ENCODE results near the gene CD4.

DNA sequence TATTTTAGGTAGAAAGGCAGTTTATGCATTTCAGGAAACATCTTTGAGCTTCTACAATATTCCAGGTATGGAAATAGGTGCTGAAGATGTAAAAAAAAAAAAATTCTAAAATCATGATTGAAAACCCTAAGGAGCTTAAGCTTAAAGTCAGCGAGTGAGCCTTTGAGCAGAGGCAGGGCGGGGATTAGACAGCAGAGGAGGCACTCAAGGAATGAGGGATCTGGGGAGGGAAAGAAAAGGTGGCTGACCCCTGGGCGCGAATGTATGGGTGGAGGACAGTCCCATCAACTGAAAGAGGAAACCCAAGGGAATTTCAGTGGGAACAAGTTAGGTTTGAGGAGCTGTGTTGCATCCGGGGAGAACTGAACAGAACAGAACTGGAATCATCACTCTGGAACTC lies 29.6 kb upstream of the CD4 start:
- TF ChIP-seq CTCF (IDR thresholded peaks at IDR 0.05) (no peak), POLR2AphosphoS5 (IDR thresholded peaks at IDR 0.05) (no peak), POLR2A (IDR thresholded peaks at IDR 0.05) (no peak), EP300 (IDR thresholded peaks at IDR 0.05) (no peak)

All from stomach (tissue), 4 donors.